ENCODE results near the gene SSTR4. TPM values are rescaled to one million over a fixed set of nuclear protein-coding genes. Genes with fewer than 3 reads are reported as not detected.

The SSTR4 gene
- total RNA-seq, 2 experiments from 2014 or later, result not detected

DNA sequence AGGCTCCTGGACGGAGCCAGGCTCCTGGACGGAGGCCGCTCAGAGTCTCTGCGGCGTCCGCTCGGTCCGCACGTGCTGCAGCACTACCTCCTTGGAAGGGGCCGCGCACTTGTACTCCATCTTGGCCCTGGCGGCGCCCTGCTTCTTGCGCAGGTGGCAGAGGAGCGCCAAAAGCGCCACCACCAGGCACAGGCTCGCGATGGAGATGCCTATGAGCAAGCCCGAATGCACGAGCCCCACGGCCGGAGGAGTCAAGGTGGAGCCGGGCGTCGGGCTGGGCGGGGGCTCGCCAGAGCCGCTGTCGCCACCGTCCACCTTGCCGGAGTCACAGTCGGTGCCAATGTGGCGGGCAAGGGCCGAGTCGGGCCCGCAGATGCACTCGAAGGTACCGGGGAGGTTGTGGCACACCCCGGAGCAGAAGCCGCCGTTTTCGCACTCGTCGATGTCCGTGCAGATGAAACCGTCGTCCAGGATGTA is 12.7 kb downstream of the SSTR4 start:
- H3K27ac Mint-ChIP-seq, result no peak overlapping the region
- ChIA-PET POLR2A (no interaction called here), CTCF (interaction anchor here (0.5 kb wide), 1 partner anchor 356 kb away, joined by 3 read pairs; no protein-coding TSS in a partner anchor)
- H3K9me3 Mint-ChIP-seq (ENCODE audit: low read depth), result no peaks in the 10 kb centered on the region
- no peak overlapping the region for H3K4me3 Mint-ChIP-seq
- intact Hi-C loops (cut with DNase I, micrococcal nuclease), result loop anchor here (2.0 to 10.0 kb wide), 4 partner anchors 187 to 1343 kb away; partner anchors contain the start of gene PAX1 (in 1 of the 2)
- ATAC-seq, result peak; percentile 11
- peak; percentile 45 for DNase-seq
- H3K36me3 Mint-ChIP-seq (ENCODE audit: low read depth), result no peaks in the 10 kb centered on the region
- H3K4me1 Mint-ChIP-seq, result peaks cover 5% of the 10 kb centered on the region
- peaks cover 52% of the 10 kb centered on the region for H3K27me3 Mint-ChIP-seq

DNA sequence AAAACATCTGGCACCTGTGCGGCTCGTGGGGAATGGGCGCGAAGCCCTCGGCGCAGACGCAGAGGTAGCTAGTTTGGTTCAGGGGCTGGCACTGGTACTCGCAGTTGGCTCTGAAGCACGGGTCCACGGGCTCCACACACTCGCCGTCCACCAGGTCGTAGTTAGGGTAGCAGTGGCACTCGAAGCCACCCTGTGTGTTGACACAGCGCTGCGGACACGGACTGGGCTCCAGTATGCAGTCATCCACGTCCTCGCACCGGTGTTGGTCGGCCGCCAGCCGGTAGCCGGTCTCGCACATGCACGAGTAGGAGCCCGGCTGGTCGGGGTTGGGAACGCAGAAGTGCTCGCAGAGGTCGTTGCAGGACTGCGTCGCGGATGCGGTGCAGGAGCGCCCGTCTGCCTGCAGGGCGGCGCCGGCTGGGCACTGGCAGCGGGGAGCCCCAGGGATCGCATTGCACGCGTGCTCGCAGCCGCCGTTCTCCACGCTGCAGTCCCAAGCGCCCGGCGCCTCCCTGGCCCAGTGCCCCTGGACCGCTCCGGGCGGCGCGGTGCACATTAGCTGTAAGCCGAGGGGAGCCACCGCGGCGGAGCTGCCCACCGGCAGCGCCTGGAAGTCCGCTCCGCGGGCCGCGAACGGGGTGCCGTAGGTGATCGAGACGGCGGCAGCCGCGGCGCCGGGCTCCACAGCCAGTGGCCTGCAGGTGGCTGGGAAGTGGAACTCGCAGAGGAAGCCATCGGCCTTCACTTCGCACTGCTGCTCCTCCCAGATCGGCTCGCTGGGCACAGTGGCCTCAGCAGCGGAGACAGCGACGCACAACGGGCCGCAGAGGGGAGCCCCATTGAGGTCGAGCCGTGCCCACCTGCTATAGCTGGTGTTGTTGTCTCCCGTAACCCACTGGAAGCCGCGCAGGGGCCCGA is 13.4 kb downstream of the SSTR4 start:
- ChIA-PET CTCF (no interaction called here), POLR2A (no interaction called here)
- H3K9me3 Mint-ChIP-seq (ENCODE audit: low read depth), result no peaks in the 10 kb centered on the region
- peak; percentile 70 for ATAC-seq
- no peak overlapping the region for H3K27ac Mint-ChIP-seq
- peaks cover 5% of the 10 kb centered on the region for H3K4me1 Mint-ChIP-seq
- intact Hi-C loops (cut with DNase I, micrococcal nuclease), result loop anchor here (10.0 kb wide), 3 partner anchors 186 to 1344 kb away; partner anchors contain the start of gene PAX1 (in 1 of the 2)
- DNase-seq, result peak; percentile 66
- H3K36me3 Mint-ChIP-seq (ENCODE audit: low read depth), result no peaks in the 10 kb centered on the region
- H3K4me3 Mint-ChIP-seq, result no peak overlapping the region
- H3K27me3 Mint-ChIP-seq, result peaks cover 56% of the 10 kb centered on the region

DNA sequence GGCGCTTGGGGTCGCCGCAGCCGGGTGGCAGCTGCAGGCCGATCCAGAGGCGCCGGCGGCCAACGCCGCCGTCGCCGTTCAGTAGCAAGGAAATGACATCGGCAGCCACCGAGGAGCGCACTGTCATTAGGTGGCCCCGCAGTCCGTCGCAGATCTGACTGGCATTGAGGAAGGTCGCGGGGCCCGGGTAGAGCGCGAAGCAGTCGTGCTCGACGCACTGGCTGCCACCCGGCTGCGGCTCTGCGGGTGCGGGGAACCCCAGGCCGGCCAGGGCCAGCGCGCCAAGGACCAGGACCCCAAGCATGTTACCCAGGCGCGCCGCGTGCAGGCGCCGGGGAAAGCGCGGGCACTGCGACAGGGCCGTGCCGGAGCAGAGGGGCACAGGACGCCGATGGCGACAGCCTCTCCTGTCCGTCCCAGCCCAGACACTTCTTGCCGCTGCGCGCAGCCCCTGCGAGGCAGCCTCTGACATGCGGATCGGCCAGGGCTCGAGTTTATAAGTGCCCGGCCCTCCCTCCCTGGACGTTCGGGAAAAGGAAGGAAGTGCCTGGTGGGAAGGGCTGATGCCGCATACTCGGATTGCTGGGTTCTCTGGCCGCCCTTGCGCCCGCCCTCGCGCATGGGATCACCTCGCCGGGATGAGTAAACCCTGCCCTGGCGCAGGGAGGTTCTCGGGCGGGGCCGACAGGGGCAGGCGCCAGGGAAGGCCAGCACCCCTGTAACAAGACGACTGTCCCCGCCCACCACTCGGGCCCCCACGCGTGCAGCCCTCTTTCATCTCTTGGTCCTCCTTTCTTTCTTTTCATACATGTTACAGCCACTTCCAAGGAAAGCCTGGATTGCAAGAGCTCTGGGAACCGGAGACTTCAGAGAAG is 14.3 kb downstream of the SSTR4 start, which contains the start of gene THBD:
Gene THBD (minus strand): TSS at position 472 of the 875 bp plus-strand sequence. CDS start 168 bp downstream, at position 304.
- Mint-ChIP-seq H3K4me3 (no peak within 1 kb of the TSS), H3K9me3 (ENCODE audit: low read depth) (no peaks in the 10 kb centered on the region), H3K27me3 (peaks cover 57% of the 10 kb centered on the region), H3K4me1 (peaks cover 5% of the 10 kb centered on the region), H3K36me3 (ENCODE audit: low read depth) (no peaks in the 10 kb centered on the region), H3K27ac (no peak within 1 kb of the TSS)
- intact Hi-C loops (cut with DNase I, micrococcal nuclease), result loop anchor here (1.0 to 10.0 kb wide), 5 partner anchors 185 to 1345 kb away; partner anchors contain the start of gene PAX1 (in 1 of the 2)
- peak; percentile 24 for ATAC-seq
- CTCF ChIA-PET, result interaction anchor here (1.5 kb wide), 1 partner anchor 12 kb away, joined by 5 read pairs; no protein-coding TSS in a partner anchor
- POLR2A ChIA-PET, result no interaction called here
- peak; percentile 41 for DNase-seq

DNA sequence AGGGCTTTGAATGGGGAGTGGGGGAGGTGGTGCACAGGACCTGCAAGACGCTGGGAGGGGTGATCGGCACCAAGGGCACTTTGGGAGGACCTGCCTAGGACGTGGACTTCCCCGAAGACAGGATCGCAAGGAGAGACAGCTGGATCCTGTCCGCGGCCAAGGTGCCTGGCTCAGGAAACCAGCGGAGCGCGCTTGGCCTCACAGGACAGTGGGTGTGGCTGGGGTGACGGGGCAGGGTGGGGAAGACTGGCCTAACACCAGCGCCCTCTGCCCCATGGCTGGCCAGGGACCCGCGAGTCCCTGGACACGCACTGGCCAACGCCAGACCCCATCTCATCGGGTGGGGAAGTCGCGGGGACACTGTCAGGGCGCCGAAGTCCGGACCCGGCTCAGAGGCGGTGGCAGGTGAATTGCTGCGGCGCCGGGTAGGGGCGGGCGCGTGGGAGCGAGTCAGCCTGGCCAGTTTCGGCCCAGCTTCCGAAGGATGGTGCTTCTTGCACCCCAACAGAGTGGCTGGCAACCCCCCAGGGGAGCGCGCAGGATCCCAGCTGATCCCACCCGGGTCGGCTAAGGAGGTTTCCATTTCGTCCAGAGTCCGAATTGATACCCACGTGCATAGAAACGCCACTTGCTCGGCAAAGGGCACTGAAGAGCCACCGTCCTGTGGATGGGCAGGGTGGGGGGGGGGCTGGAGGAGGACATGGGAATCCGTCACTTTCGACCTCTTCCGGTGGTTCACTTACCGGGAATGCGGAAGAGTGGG is 15.1 kb downstream of the SSTR4 start:
- Mint-ChIP-seq H3K4me1 (peaks cover 5% of the 10 kb centered on the region), H3K36me3 (ENCODE audit: low read depth) (no peaks in the 10 kb centered on the region), H3K27me3 (peaks cover 54% of the 10 kb centered on the region), H3K4me3 (no peak overlapping the region), H3K27ac (no peak overlapping the region), H3K9me3 (ENCODE audit: low read depth) (no peaks in the 10 kb centered on the region)
- no peak for ATAC-seq
- peak; percentile 10 for DNase-seq
- ChIA-PET POLR2A (no interaction called here), CTCF (interaction anchor here (1.1 to 1.5 kb wide), 3 partner anchors 13 to 477 kb away, joined by 3 to 5 read pairs (median 5); no protein-coding TSS in a partner anchor)
- intact Hi-C loops (cut with DNase I, micrococcal nuclease), result loop anchor here in 1 of 2 experiments (1.0 to 10.0 kb wide), 2 partner anchors 185 to 295 kb away; no protein-coding TSS in a partner anchor

DNA sequence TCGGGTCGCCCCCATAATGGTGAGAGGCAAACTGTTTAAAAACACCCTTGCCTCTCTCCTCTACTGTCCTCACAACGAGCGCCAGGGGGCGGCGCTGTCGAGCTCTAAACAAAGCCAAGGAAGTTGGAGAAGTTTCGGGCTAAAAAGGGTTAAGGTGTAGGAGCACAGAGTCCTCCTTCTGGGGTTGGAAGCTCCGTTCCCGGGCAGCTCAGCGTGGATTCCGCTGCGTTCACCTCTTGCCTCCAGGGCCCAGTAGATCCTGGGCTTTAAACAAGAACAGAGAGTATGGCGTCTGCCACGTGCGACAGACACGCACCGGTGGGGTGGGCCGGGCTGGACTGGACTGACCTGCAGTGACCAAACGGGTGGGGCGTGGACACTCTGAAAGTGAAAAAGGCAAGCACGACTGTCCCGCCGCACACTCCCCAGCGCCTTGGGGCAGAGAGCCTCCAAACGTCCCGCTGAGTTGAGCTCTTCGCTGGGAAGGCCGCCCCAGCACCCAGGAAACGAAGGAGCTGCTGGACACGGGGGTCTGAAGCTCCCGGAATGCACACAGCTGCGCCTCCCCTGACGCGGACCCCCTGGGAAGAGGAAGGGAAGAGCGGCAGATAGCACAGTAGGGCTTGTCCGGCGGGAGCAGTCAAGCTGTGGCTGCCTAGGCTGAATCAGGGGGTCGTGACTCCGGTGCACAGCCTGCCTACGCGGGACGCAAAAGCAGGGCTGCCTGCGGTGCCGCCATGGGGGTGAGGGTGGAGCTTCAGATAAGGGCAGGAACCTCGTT is 15.9 kb downstream of the SSTR4 start:
- Mint-ChIP-seq H3K36me3 (ENCODE audit: low read depth) (no peaks in the 10 kb centered on the region), H3K4me3 (no peak overlapping the region), H3K9me3 (ENCODE audit: low read depth) (no peaks in the 10 kb centered on the region), H3K27me3 (peaks cover 52% of the 10 kb centered on the region), H3K27ac (no peak overlapping the region), H3K4me1 (peaks cover 5% of the 10 kb centered on the region)
- intact Hi-C loops (cut with DNase I, micrococcal nuclease), result loop anchor here in 1 of 2 experiments (1.0 to 10.0 kb wide), 2 partner anchors 184 to 294 kb away; no protein-coding TSS in a partner anchor
- POLR2A ChIA-PET, result interaction anchor here (0.8 kb wide), 1 partner anchor 94 kb away, joined by 4 read pairs; no protein-coding TSS in a partner anchor
- ATAC-seq (peak; percentile 49), DNase-seq (peak; percentile 78)
- CTCF ChIA-PET, result interaction anchor here (0.6 to 1.5 kb wide), 6 partner anchors 13 to 477 kb away, joined by 3 to 5 read pairs (median 4); no protein-coding TSS in a partner anchor

DNA sequence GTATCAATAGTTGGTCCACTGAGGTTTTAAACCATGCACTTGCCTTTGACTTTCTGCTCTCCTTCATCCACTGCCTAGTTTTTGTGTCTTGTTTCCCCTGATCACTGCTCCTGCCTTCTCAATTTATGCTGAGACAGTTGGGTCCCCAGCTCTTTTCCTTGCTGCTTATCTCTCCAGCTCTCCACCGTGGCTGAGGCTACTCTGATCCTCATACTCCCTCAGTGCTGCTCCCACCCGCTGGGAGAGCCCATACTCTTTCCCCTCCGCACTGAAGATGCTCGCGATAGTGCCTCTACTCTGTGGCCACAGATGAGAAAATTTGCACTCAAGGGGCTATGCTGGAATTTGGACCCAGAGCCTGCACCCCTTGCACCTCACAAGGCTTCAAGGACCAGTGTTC is 17.8 kb downstream of the SSTR4 start:
- CTCF ChIA-PET, result no interaction called here
- Mint-ChIP-seq H3K4me3 (no peak overlapping the region), H3K9me3 (ENCODE audit: low read depth) (no peaks in the 10 kb centered on the region), H3K27ac (no peak overlapping the region), H3K27me3 (peaks cover 48% of the 10 kb centered on the region), H3K36me3 (ENCODE audit: low read depth) (no peaks in the 10 kb centered on the region), H3K4me1 (peaks cover 4% of the 10 kb centered on the region)
- DNase-seq, result no peak
- intact Hi-C loops (cut with DNase I, micrococcal nuclease), result loop anchor here in 1 of 2 experiments (10.0 kb wide), 1 partner anchor 292 kb away; no protein-coding TSS in a partner anchor
- POLR2A ChIA-PET, result no interaction called here
- no peak for ATAC-seq

DNA sequence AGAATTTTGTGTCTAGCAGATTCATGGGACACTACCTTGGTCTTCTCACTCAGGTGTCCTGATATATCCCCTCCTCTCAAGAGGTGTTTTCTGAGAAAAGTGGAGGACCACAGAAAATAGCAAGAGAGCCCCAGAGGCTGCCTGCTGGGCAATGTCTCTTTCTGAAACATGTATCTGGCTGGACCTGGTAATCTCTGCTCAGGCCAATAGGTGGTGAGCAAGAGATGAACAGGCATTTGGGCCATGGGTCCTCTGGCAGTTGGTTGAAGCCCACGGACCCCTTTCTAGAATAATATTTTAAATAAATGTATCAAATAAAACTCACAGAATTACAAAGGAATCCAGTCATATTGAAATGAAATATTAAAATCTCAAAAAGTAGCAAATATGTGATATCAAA is 23.1 kb downstream of the SSTR4 start:
- CTCF ChIA-PET, result no interaction called here
- intact Hi-C loops (cut with DNase I, micrococcal nuclease), result loop anchor here in 1 of 2 experiments (10.0 kb wide), 1 partner anchor 287 kb away; no protein-coding TSS in a partner anchor

DNA sequence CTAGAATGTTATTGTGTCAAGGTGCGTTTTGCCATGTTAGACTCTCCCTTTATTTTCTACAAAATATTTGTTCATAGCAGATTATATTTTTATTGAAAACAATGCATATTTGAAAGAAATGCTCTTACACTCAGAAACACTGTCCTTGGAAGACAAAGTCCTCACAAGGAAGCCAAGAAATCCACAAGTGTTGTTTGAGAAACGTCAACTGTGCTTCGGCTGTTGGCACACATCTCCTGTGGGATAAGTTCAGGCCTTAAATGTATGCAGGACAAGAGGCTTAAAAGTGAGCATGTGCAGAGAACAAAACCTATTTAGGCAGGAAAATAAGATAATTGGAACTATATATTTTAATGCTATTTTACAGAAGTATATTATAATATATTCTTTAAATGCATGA is 23.9 kb downstream of the SSTR4 start:
- intact Hi-C loops (cut with DNase I, micrococcal nuclease), result loop anchor here in 1 of 2 experiments (10.0 kb wide), 1 partner anchor 286 kb away; no protein-coding TSS in a partner anchor
- no peak overlapping the region for H3K4me3 Mint-ChIP-seq
- peaks cover 9% of the 10 kb centered on the region for H3K27me3 Mint-ChIP-seq
- CTCF ChIA-PET, result no interaction called here
- H3K36me3 Mint-ChIP-seq (ENCODE audit: low read depth), result no peaks in the 10 kb centered on the region
- ATAC-seq, result no peak
- POLR2A ChIA-PET, result no interaction called here
- no peaks in the 10 kb centered on the region for H3K9me3 Mint-ChIP-seq (ENCODE audit: low read depth)
- no peak for DNase-seq
- no peaks in the 10 kb centered on the region for H3K4me1 Mint-ChIP-seq
- no peak overlapping the region for H3K27ac Mint-ChIP-seq

More for the DNA sequence above, 23.1 kb downstream of the SSTR4 start:
- DNase-seq, result no peak
- no peak overlapping the region for H3K4me3 Mint-ChIP-seq
- no peaks in the 10 kb centered on the region for H3K9me3 Mint-ChIP-seq (ENCODE audit: low read depth)
- POLR2A ChIA-PET, result no interaction called here
- ATAC-seq, result no peak
- peaks cover 15% of the 10 kb centered on the region for H3K27me3 Mint-ChIP-seq
- no peak overlapping the region for H3K27ac Mint-ChIP-seq
- H3K36me3 Mint-ChIP-seq (ENCODE audit: low read depth), result no peaks in the 10 kb centered on the region
- H3K4me1 Mint-ChIP-seq, result no peaks in the 10 kb centered on the region

DNA sequence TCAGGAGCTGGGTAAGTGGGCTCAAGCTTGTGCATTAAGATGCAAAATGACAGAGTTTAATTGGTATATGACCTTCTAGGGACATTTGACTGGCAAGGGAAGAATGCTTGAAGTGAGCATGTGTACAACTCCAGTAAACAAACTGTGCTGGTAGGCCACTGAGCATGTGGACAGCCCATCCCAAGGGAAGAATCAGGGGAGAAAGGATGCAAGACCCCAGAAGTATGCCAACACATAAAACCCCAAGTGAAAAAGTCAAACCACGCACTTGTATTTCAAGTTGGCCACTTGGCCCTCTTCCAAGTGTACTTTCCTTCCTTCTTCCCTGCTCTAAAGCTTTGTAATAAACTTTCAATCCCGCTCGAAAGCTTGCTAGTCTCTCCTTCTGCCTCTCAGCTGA is 24.7 kb downstream of the SSTR4 start:
- Mint-ChIP-seq H3K4me3 (no peak overlapping the region), H3K36me3 (ENCODE audit: low read depth) (no peaks in the 10 kb centered on the region), H3K9me3 (ENCODE audit: low read depth) (no peaks in the 10 kb centered on the region), H3K27me3 (peaks cover 7% of the 10 kb centered on the region), H3K27ac (no peak overlapping the region), H3K4me1 (no peaks in the 10 kb centered on the region)
- no peak for DNase-seq
- CTCF ChIA-PET, result no interaction called here
- ATAC-seq, result no peak
- intact Hi-C loops (cut with DNase I, micrococcal nuclease), result loop anchor here in 1 of 2 experiments (10.0 kb wide), 1 partner anchor 285 kb away; no protein-coding TSS in a partner anchor
- POLR2A ChIA-PET, result no interaction called here

DNA sequence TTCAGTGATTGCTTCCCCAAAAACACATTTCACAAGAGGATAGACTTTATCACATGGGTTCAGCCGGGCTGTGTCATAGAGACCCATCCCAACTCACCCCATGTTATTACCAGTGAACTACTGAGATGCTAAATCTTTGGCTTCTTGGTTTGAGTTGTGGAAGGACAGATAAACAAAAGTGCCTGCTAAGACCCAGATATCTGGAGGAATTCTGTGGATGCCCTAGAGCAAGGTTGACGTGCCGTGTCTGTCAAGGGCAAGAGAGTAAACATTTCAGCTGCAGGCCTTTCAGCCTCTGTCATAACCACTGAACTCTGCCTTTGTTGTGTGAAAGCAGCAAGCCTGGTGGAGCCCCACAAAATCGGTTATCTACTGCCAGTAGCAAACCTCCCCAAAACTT is 25.5 kb downstream of the SSTR4 start:
- no peak for ATAC-seq
- CTCF ChIA-PET, result interaction anchor here (0.7 to 0.8 kb wide), 2 partner anchors 9 to 146 kb away, joined by 3 to 4 read pairs; no protein-coding TSS in a partner anchor
- POLR2A ChIA-PET, result no interaction called here
- Mint-ChIP-seq H3K36me3 (ENCODE audit: low read depth) (no peaks in the 10 kb centered on the region), H3K4me3 (no peak overlapping the region), H3K9me3 (ENCODE audit: low read depth) (no peaks in the 10 kb centered on the region), H3K27ac (no peak overlapping the region), H3K4me1 (no peaks in the 10 kb centered on the region), H3K27me3 (peaks cover 6% of the 10 kb centered on the region)
- DNase-seq, result no peak
- intact Hi-C loops (cut with DNase I, micrococcal nuclease), result no loop called here

All from activated CD4-positive, alpha-beta T cell treated with anti-CD3 and anti-CD28 coated beads for 36 hours (primary cell).